ENCODE measurements around the gene SAP30L. TPM values are rescaled to one million over a fixed set of nuclear protein-coding genes. Genes with fewer than 3 reads are reported as not detected.

The SAP30L gene
- polyA plus RNA-seq, 1 donor (not counting 4 experiments of a cell fraction or from before 2014, with no cell fraction given) = 42.1 TPM

GRCh38 chr5:154437281-154437965, 8.4 kb upstream of the SAP30L start:
- Histone ChIP-seq H3K27ac (ENCODE audit: control insufficient read depth, insufficient read depth, low read length) (no peak overlapping the region), H4K20me1 (ENCODE audit: control insufficient read depth, extremely low read depth, insufficient read depth, low read length) (no peaks in the 10 kb centered on the region), H3K9me3 (ENCODE audit: control insufficient read depth, low read depth, low read length) (no peaks in the 10 kb centered on the region), H3K27me3 (ENCODE audit: control insufficient read depth, extremely low read depth, insufficient read depth, low read length) (no peaks in the 10 kb centered on the region), H3K4me2 (ENCODE audit: control insufficient read depth, extremely low read depth, insufficient read depth, low read depth, low read length) (no peak overlapping the region), H3K9ac (ENCODE audit: control insufficient read depth, extremely low read depth, insufficient read depth, low read length) (no peak overlapping the region), H3K36me3 (ENCODE audit: control insufficient read depth in 2 of 2, extremely low read depth in 1 of 2, insufficient read depth in 2 of 2, low read length in 2 of 2) (peaks cover 11 to 21% of the 10 kb centered on the region in 2 experiments), H2AFZ (ENCODE audit: control insufficient read depth, low read length) (no peak overlapping the region), H3K9me1 (ENCODE audit: control insufficient read depth, extremely low read depth, insufficient read depth, low read length) (no peaks in the 10 kb centered on the region), H3K79me2 (ENCODE audit: control insufficient read depth, insufficient read depth, low read length) (no peaks in the 10 kb centered on the region), H3K4me1 (ENCODE audit: control insufficient read depth, extremely low read depth, insufficient read depth, low read length) (peaks cover 3% of the 10 kb centered on the region), H3K4me3 (ENCODE audit: control insufficient read depth in 2 of 3, extremely low read depth in 1 of 3, insufficient read depth in 2 of 3, low read depth in 1 of 3, low read length in 3 of 3) (no peak overlapping the region)
- FAIRE-seq (no peak), DNase-seq (ENCODE audit: low read depth, low spot score) (no peak)
- dilution Hi-C loops (cut with MboI; ENCODE audit: extremely low pct_ligation_motif_present, low sequenced_read_pairs) = no loop called here
- TF ChIP-seq CTCF (optimal IDR thresholded peaks at IDR 0.05 in 1 of 3, IDR thresholded peaks at IDR 0.05 in 1 of 3, conservative IDR thresholded peaks at IDR 0.05 in 1 of 3; ENCODE audit: extremely low read depth in 1 of 3, insufficient read depth in 2 of 3, low read length in 3 of 3) (no peak), EZH2 (IDR thresholded peaks at IDR 0.05; ENCODE audit: low read length) (no peak)

- Histone ChIP-seq H3K4me1 (ENCODE audit: control insufficient read depth, extremely low read depth, insufficient read depth, low read length) (peaks cover 16% of the 10 kb centered on the region), H3K27me3 (ENCODE audit: control insufficient read depth, extremely low read depth, insufficient read depth, low read length) (no peaks in the 10 kb centered on the region), H2AFZ (ENCODE audit: control insufficient read depth, low read length) (no peak overlapping the region), H3K4me2 (ENCODE audit: control insufficient read depth, extremely low read depth, insufficient read depth, low read depth, low read length) (no peak overlapping the region), H3K79me2 (ENCODE audit: control insufficient read depth, insufficient read depth, low read length) (peaks cover 11% of the 10 kb centered on the region), H3K9ac (ENCODE audit: control insufficient read depth, extremely low read depth, insufficient read depth, low read length) (no peak overlapping the region), H3K9me1 (ENCODE audit: control insufficient read depth, extremely low read depth, insufficient read depth, low read length) (no peaks in the 10 kb centered on the region), H3K36me3 (ENCODE audit: control insufficient read depth in 2 of 2, extremely low read depth in 1 of 2, insufficient read depth in 2 of 2, low read length in 2 of 2) (peaks cover 11 to 22% of the 10 kb centered on the region in 2 experiments), H3K27ac (ENCODE audit: control insufficient read depth, insufficient read depth, low read length) (no peak overlapping the region), H4K20me1 (ENCODE audit: control insufficient read depth, extremely low read depth, insufficient read depth, low read length) (no peaks in the 10 kb centered on the region), H3K4me3 (ENCODE audit: control insufficient read depth in 2 of 3, extremely low read depth in 1 of 3, insufficient read depth in 2 of 3, low read depth in 1 of 3, low read length in 3 of 3) (no peak overlapping the region), H3K9me3 (ENCODE audit: control insufficient read depth, low read depth, low read length) (no peaks in the 10 kb centered on the region)
- dilution Hi-C loops (cut with MboI; ENCODE audit: extremely low pct_ligation_motif_present, low sequenced_read_pairs) = no loop called here
- FAIRE-seq (no peak), DNase-seq (ENCODE audit: low read depth, low spot score) (no peak)
- TF ChIP-seq EZH2 (IDR thresholded peaks at IDR 0.05; ENCODE audit: low read length) = no peak
- TF ChIP-seq CTCF (optimal IDR thresholded peaks at IDR 0.05 in 1 of 3, IDR thresholded peaks at IDR 0.05 in 1 of 3, conservative IDR thresholded peaks at IDR 0.05 in 1 of 3; ENCODE audit: extremely low read depth in 1 of 3, insufficient read depth in 2 of 3, low read length in 3 of 3) = no peak
These were observed 5.3 kb upstream of the SAP30L start for GRCh38 chr5:154440540-154440939.

All from keratinocyte (primary cell).